GM12864 (cell line): ENCODE measurements around the gene GZMB.

ENCODE experiments used
- DNase-seq: peaks from one replicate; pipeline ENCODE4 v3.0.0-alpha.2; 2011; ENCODE audit warnings: low read depth
- H3K4me3 ChIP-seq: 2 replicates; pipeline ENCODE4 v1.5.1; 2011; ENCODE audit warnings: mild to moderate bottlenecking, low read depth, low read length, control low read depth
- TF ChIP-seq, protein P1 (sequence below): IDR thresholded peaks from 2 replicates; pipeline ENCODE4 v1.5.1; 2011; ENCODE audit warnings: low read depth, mild to moderate bottlenecking, moderate library complexity, low read length, control low read depth, inconsistent platforms; ENCODE audit errors: missing control alignments

Gene GZMB

GRCh38 chr14:24613747-24614146 is 20.2 kb downstream of the GZMB start:
- no peak for DNase-seq
- TF ChIP-seq, protein P1, sequence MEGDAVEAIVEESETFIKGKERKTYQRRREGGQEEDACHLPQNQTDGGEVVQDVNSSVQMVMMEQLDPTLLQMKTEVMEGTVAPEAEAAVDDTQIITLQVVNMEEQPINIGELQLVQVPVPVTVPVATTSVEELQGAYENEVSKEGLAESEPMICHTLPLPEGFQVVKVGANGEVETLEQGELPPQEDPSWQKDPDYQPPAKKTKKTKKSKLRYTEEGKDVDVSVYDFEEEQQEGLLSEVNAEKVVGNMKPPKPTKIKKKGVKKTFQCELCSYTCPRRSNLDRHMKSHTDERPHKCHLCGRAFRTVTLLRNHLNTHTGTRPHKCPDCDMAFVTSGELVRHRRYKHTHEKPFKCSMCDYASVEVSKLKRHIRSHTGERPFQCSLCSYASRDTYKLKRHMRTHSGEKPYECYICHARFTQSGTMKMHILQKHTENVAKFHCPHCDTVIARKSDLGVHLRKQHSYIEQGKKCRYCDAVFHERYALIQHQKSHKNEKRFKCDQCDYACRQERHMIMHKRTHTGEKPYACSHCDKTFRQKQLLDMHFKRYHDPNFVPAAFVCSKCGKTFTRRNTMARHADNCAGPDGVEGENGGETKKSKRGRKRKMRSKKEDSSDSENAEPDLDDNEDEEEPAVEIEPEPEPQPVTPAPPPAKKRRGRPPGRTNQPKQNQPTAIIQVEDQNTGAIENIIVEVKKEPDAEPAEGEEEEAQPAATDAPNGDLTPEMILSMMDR, result no peak
- H3K4me3 ChIP-seq, result no peak overlapping the region

- TF ChIP-seq, protein P1, result no peak
- DNase-seq, result no peak
Measured at GRCh38 chr14:24613241-24613640, 20.7 kb downstream of the GZMB start.

DNA sequence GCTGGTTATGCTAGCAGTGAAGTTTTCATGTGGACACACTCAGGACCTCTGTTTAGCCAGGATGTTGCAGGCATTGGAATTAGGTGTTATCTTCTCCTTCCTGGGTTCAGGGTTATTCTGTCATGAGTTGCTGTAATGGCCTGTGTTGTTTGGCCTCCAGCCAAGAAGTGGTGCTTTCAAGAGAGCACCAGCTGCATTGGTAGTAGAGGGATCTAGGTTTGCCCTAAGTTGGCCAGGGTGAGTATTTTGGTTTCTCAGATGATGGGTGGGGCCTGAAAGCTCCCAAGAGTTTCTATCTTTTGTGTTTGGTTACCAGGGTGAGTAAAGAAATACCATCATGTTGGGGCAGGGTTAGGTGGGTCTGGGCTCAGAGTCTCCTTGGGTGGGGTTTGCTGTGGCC is 21.8 kb downstream of the GZMB start:
- H3K4me3 ChIP-seq, result no peak overlapping the region
- peak; percentile 34 for DNase-seq
- TF ChIP-seq, protein P1, result no peak

More at GRCh38 chr14:24613241-24613640, 20.7 kb downstream of the GZMB start:
- no peak overlapping the region for H3K4me3 ChIP-seq

- H3K4me3 ChIP-seq, result no peak within 1 kb of the TSS
- TF ChIP-seq, protein P1, result no peak
- DNase-seq, result no peak
Measured at GRCh38 chr14:24609655-24610344, 24.2 kb downstream of the GZMB start, which contains the start of gene GZMH. GZMH (minus strand) TSS chr14:24609685; CDS start chr14:24609613, 72 bp downstream.

- TF ChIP-seq, protein P1, result no peak
- no peak for DNase-seq
Measured at GRCh38 chr14:24607635-24608514, 26.1 kb downstream of the GZMB start.

GRCh38 chr14:24607081-24607480 is 26.9 kb downstream of the GZMB start:
- no peak for DNase-seq
- no peak overlapping the region for H3K4me3 ChIP-seq
- TF ChIP-seq, protein P1, result no peak

More at GRCh38 chr14:24607635-24608514, 26.1 kb downstream of the GZMB start:
- no peak overlapping the region for H3K4me3 ChIP-seq
